Parathyroid adenoma (tissue), 2 donors: ENCODE data around the gene EFNB2.

Source experiments
- H2AFZ ChIP-seq: fragments of 300-600 bp; sonication (generic); one replicate; pipeline ENCODE4 v1.7.0; 2017; ENCODE audit warnings: antibody characterized with exemption, mild to moderate bottlenecking
- H3K27ac ChIP-seq: fragments of 300-600 bp; sonication (generic); one replicate; pipeline ENCODE4 v1.7.0; 2017
- H3K27me3 ChIP-seq: fragments of 300-600 bp; sonication (generic); one replicate; pipeline ENCODE4 v1.7.0; 2017; ENCODE audit warnings: low read length; ENCODE audit not compliant: control insufficient read depth, insufficient read depth
- H3K36me3 ChIP-seq: fragments of 300-600 bp; sonication (generic); one replicate; pipeline ENCODE4 v1.7.0; 2017; ENCODE audit warnings: low read length; ENCODE audit not compliant: control insufficient read depth, insufficient read depth
- H3K4me1 ChIP-seq: fragments of 300-600 bp; sonication (generic); one replicate; pipeline ENCODE4 v1.7.0; 2017; ENCODE audit warnings: control low read depth
- H3K4me2 ChIP-seq: fragments of 300-600 bp; sonication (generic); one replicate; pipeline ENCODE4 v1.7.0; 2017; ENCODE audit warnings: low read length
- H3K4me3 ChIP-seq: fragments of 300-600 bp; sonication (generic); one replicate; pipeline ENCODE4 v1.7.0; 2017; ENCODE audit warnings: low read depth, low read length
- H3K79me2 ChIP-seq: fragments of 300-600 bp; sonication (generic); one replicate; pipeline ENCODE4 v1.7.0; 2017; ENCODE audit warnings: control low read depth
- H3K9ac ChIP-seq: fragments of 300-600 bp; sonication (generic); one replicate; pipeline ENCODE4 v1.7.0; 2017; ENCODE audit warnings: mild to moderate bottlenecking
- H3K9me3 ChIP-seq: fragments of 300-600 bp; sonication (generic); one replicate; pipeline ENCODE4 v1.7.0; 2017; ENCODE audit warnings: low read length; ENCODE audit not compliant: control insufficient read depth
- CTCF ChIP-seq: fragments of 300-600 bp; sonication (generic); IDR thresholded peaks from one replicate; pipeline ENCODE4 v1.7.0; 2017; ENCODE audit warnings: antibody characterized with exemption, mild to moderate bottlenecking
- donor health status: primary hyperparathyroidism.

Gene EFNB2

GRCh38 chr13:106498158-106498557 lies 37.3 kb downstream of the EFNB2 start:
- Histone ChIP-seq H2AFZ (no peak overlapping the region), H3K27ac (no peak overlapping the region), H3K4me1 (no peaks in the 10 kb centered on the region), H3K36me3 (no peaks in the 10 kb centered on the region), H3K9me3 (no peaks in the 10 kb centered on the region), H3K9ac (no peak overlapping the region), H3K79me2 (no peaks in the 10 kb centered on the region), H3K27me3 (no peaks in the 10 kb centered on the region), H3K4me3 (no peak overlapping the region), H3K4me2 (no peak overlapping the region)
- TF ChIP-seq CTCF, result no peak

- no peak overlapping the region for H3K27ac ChIP-seq
Observed at GRCh38 chr13:106497079-106497478, 38.4 kb downstream of the EFNB2 start.

GRCh38 chr13:106496072-106496997 lies 39.1 kb downstream of the EFNB2 start:
- Histone ChIP-seq H3K27ac (peak overlapping the region; percentile 7), H3K36me3 (no peaks in the 10 kb centered on the region), H3K79me2 (no peaks in the 10 kb centered on the region), H3K9me3 (no peaks in the 10 kb centered on the region), H3K9ac (no peak overlapping the region), H2AFZ (no peak overlapping the region), H3K4me3 (no peak overlapping the region), H3K4me2 (no peak overlapping the region), H3K4me1 (no peaks in the 10 kb centered on the region), H3K27me3 (no peaks in the 10 kb centered on the region)
- TF ChIP-seq CTCF, result no peak

More at GRCh38 chr13:106497079-106497478, 38.4 kb downstream of the EFNB2 start:
- Histone ChIP-seq H3K4me2 (no peak overlapping the region), H3K36me3 (no peaks in the 10 kb centered on the region), H2AFZ (no peak overlapping the region), H3K9me3 (no peaks in the 10 kb centered on the region), H3K9ac (no peak overlapping the region), H3K4me3 (no peak overlapping the region), H3K4me1 (no peaks in the 10 kb centered on the region), H3K79me2 (no peaks in the 10 kb centered on the region), H3K27me3 (no peaks in the 10 kb centered on the region)
- no peak for TF ChIP-seq CTCF

GRCh38 chr13:106494936-106495335 lies 40.5 kb downstream of the EFNB2 start:
- Histone ChIP-seq H3K9me3 (no peaks in the 10 kb centered on the region), H3K79me2 (no peaks in the 10 kb centered on the region), H3K27ac (no peak overlapping the region), H3K9ac (no peak overlapping the region), H3K4me2 (no peak overlapping the region), H3K36me3 (no peaks in the 10 kb centered on the region), H3K4me1 (no peaks in the 10 kb centered on the region), H3K27me3 (no peaks in the 10 kb centered on the region), H3K4me3 (no peak overlapping the region), H2AFZ (no peak overlapping the region)
- no peak for TF ChIP-seq CTCF

GRCh38 chr13:106494506-106494905 lies 41.0 kb downstream of the EFNB2 start:
- H3K9ac ChIP-seq, result no peak overlapping the region
- no peaks in the 10 kb centered on the region for H3K9me3 ChIP-seq
- TF ChIP-seq CTCF, result no peak
- H3K4me3 ChIP-seq, result no peak overlapping the region
- no peaks in the 10 kb centered on the region for H3K36me3 ChIP-seq
- no peaks in the 10 kb centered on the region for H3K79me2 ChIP-seq
- H3K27me3 ChIP-seq, result no peaks in the 10 kb centered on the region
- H3K4me1 ChIP-seq, result no peaks in the 10 kb centered on the region
- H2AFZ ChIP-seq, result no peak overlapping the region
- no peak overlapping the region for H3K27ac ChIP-seq
- no peak overlapping the region for H3K4me2 ChIP-seq
